Measurements from ENCODE around the gene TENM3.

TENM3 gene

GRCh38 chr4:182531555-182532162 is 288.5 kb downstream of the TENM3 start:
- no peaks in the 10 kb centered on the region for H3K36me3 ChIP-seq (ENCODE audit: insufficient read depth, low read length)
- H3K27ac ChIP-seq (ENCODE audit: low read depth, low read length, poor library complexity, severe bottlenecking), result no peak overlapping the region
- H3K9me2 ChIP-seq (ENCODE audit: low read depth, low read length), result no peaks in the 10 kb centered on the region
- no peaks in the 10 kb centered on the region for H3K9me3 ChIP-seq (ENCODE audit: low read length)
- no peaks in the 10 kb centered on the region for H4K20me1 ChIP-seq (ENCODE audit: insufficient read depth, low read length)
- H3K4me1 ChIP-seq (ENCODE audit: insufficient read depth, low read length, severe bottlenecking), result no peaks in the 10 kb centered on the region
- no peak for TF ChIP-seq EZH2 (IDR thresholded peaks at IDR 0.05; ENCODE audit: borderline replicate concordance, low read length)
- TF ChIP-seq, protein P1, sequence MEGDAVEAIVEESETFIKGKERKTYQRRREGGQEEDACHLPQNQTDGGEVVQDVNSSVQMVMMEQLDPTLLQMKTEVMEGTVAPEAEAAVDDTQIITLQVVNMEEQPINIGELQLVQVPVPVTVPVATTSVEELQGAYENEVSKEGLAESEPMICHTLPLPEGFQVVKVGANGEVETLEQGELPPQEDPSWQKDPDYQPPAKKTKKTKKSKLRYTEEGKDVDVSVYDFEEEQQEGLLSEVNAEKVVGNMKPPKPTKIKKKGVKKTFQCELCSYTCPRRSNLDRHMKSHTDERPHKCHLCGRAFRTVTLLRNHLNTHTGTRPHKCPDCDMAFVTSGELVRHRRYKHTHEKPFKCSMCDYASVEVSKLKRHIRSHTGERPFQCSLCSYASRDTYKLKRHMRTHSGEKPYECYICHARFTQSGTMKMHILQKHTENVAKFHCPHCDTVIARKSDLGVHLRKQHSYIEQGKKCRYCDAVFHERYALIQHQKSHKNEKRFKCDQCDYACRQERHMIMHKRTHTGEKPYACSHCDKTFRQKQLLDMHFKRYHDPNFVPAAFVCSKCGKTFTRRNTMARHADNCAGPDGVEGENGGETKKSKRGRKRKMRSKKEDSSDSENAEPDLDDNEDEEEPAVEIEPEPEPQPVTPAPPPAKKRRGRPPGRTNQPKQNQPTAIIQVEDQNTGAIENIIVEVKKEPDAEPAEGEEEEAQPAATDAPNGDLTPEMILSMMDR (IDR thresholded peaks at IDR 0.05; ENCODE audit: low read length), result no peak
- H3F3A ChIP-seq (ENCODE audit: insufficient read depth, low read length), result no peaks in the 10 kb centered on the region
- no peak overlapping the region for H3K9ac ChIP-seq (ENCODE audit: low read length)
- H3K4me3 ChIP-seq (ENCODE audit: low read depth, low read length, poor library complexity, severe bottlenecking), result no peak overlapping the region
- no peaks in the 10 kb centered on the region for H3K79me2 ChIP-seq (ENCODE audit: insufficient read depth, low read length)
- no peak overlapping the region for H3K4me2 ChIP-seq (ENCODE audit: low read length)
- H3K27me3 ChIP-seq (ENCODE audit: insufficient read depth, low read length), result no peaks in the 10 kb centered on the region
- H2AFZ ChIP-seq (ENCODE audit: low read length), result no peak overlapping the region

GRCh38 chr4:182532441-182532840 is 289.2 kb downstream of the TENM3 start:
- TF ChIP-seq, protein P1 (IDR thresholded peaks at IDR 0.05; ENCODE audit: low read length), result no peak
- TF ChIP-seq EZH2 (IDR thresholded peaks at IDR 0.05; ENCODE audit: borderline replicate concordance, low read length), result no peak
- Histone ChIP-seq H3K27me3 (ENCODE audit: insufficient read depth, low read length) (no peaks in the 10 kb centered on the region), H3K79me2 (ENCODE audit: insufficient read depth, low read length) (no peaks in the 10 kb centered on the region)

DNA sequence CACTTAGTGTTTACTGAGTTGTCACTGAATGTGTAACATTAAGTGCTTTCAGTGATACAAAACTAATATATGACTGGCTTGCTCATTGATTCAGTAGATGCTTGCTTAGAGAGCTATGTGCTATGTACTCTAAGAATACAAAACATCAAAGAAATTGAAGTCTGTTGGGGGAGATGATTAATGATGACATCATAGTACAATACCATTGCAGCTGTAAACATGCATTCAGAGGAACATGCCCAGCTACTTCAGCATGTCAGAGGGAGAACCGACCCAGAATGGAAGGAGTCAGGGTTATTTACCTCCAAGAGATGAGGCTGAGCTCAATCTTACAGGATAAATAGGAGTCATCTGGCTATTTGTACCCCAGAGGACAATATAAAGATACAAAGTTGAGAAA is 290.8 kb downstream of the TENM3 start:
- no peak for TF ChIP-seq EZH2 (IDR thresholded peaks at IDR 0.05; ENCODE audit: borderline replicate concordance, low read length)
- TF ChIP-seq, protein P1 (IDR thresholded peaks at IDR 0.05; ENCODE audit: low read length), result no peak
- Histone ChIP-seq H3K79me2 (ENCODE audit: insufficient read depth, low read length) (no peaks in the 10 kb centered on the region), H3K27ac (ENCODE audit: low read depth, low read length, poor library complexity, severe bottlenecking) (no peak overlapping the region)

More at GRCh38 chr4:182532441-182532840, 289.2 kb downstream of the TENM3 start:
- no peaks in the 10 kb centered on the region for H3K9me2 ChIP-seq (ENCODE audit: low read depth, low read length)
- H3K4me1 ChIP-seq (ENCODE audit: insufficient read depth, low read length, severe bottlenecking), result no peaks in the 10 kb centered on the region
- no peak overlapping the region for H2AFZ ChIP-seq (ENCODE audit: low read length)
- no peaks in the 10 kb centered on the region for H4K20me1 ChIP-seq (ENCODE audit: insufficient read depth, low read length)
- H3K9ac ChIP-seq (ENCODE audit: low read length), result no peak overlapping the region
- no peak overlapping the region for H3K27ac ChIP-seq (ENCODE audit: low read depth, low read length, poor library complexity, severe bottlenecking)
- H3K36me3 ChIP-seq (ENCODE audit: insufficient read depth, low read length), result no peaks in the 10 kb centered on the region
- no peaks in the 10 kb centered on the region for H3F3A ChIP-seq (ENCODE audit: insufficient read depth, low read length)
- no peak overlapping the region for H3K4me2 ChIP-seq (ENCODE audit: low read length)
- H3K9me3 ChIP-seq (ENCODE audit: low read length), result no peaks in the 10 kb centered on the region
- H3K4me3 ChIP-seq (ENCODE audit: low read depth, low read length, poor library complexity, severe bottlenecking), result no peak overlapping the region

More for the DNA sequence above, 290.8 kb downstream of the TENM3 start:
- H3K4me2 ChIP-seq (ENCODE audit: low read length), result no peak overlapping the region
- no peaks in the 10 kb centered on the region for H3K9me2 ChIP-seq (ENCODE audit: low read depth, low read length)
- H3K36me3 ChIP-seq (ENCODE audit: insufficient read depth, low read length), result no peaks in the 10 kb centered on the region
- no peaks in the 10 kb centered on the region for H4K20me1 ChIP-seq (ENCODE audit: insufficient read depth, low read length)
- no peaks in the 10 kb centered on the region for H3K27me3 ChIP-seq (ENCODE audit: insufficient read depth, low read length)
- H3K9ac ChIP-seq (ENCODE audit: low read length), result no peak overlapping the region
- H3K4me3 ChIP-seq (ENCODE audit: low read depth, low read length, poor library complexity, severe bottlenecking), result no peak overlapping the region
- no peaks in the 10 kb centered on the region for H3K9me3 ChIP-seq (ENCODE audit: low read length)
- no peak overlapping the region for H2AFZ ChIP-seq (ENCODE audit: low read length)
- H3K4me1 ChIP-seq (ENCODE audit: insufficient read depth, low read length, severe bottlenecking), result no peaks in the 10 kb centered on the region
- H3F3A ChIP-seq (ENCODE audit: insufficient read depth, low read length), result no peaks in the 10 kb centered on the region
